Stimulated activated CD4-positive, alpha-beta T cell treated with anti-CD3 and anti-CD28 coated beads, Interleukin-2, amount 100 ng/mL, for 4 hours (primary cell): ENCODE measurements around the gene PLD5.
"Not testable (repeated sequence)": the region's sequence is repeated elsewhere in the genome, so short reads cannot be mapped to it uniquely, and the experiment has no call there.

Experiments
- DNase-seq: peaks from one replicate; pipeline ENCODE4 v3.0.0-alpha.2; 2020; ENCODE audit warnings: low read depth

PLD5 gene

GRCh38 chr1:242212401-242212800, 312.1 kb downstream of the PLD5 start:
- no peak for DNase-seq

- DNase-seq = no peak
Observed at GRCh38 chr1:242211254-242212022, 313.1 kb downstream of the PLD5 start.

GRCh38 chr1:242210316-242210715, 314.2 kb downstream of the PLD5 start:
- DNase-seq = not testable (repeated sequence)

- no peak for DNase-seq
Observed at GRCh38 chr1:242209063-242209462, 315.4 kb downstream of the PLD5 start.

GRCh38 chr1:242208021-242208420, 316.5 kb downstream of the PLD5 start:
- DNase-seq = no peak

GRCh38 chr1:242206994-242207393, 317.5 kb downstream of the PLD5 start:
- no peak for DNase-seq

- no peak for DNase-seq
Observed at GRCh38 chr1:242205622-242206489, 318.6 kb downstream of the PLD5 start.

GRCh38 chr1:242203262-242203661, 321.2 kb downstream of the PLD5 start:
- no peak for DNase-seq

- DNase-seq = no peak
Observed at GRCh38 chr1:242201090-242201489, 323.4 kb downstream of the PLD5 start.

GRCh38 chr1:242199776-242200458, 324.6 kb downstream of the PLD5 start:
- no peak for DNase-seq

GRCh38 chr1:242197907-242198820, 326.3 kb downstream of the PLD5 start:
- no peak for DNase-seq

- no peak for DNase-seq
Observed at GRCh38 chr1:242196914-242197313, 327.6 kb downstream of the PLD5 start.

GRCh38 chr1:242196101-242196500, 328.4 kb downstream of the PLD5 start:
- no peak for DNase-seq

GRCh38 chr1:242189591-242189990, 334.9 kb downstream of the PLD5 start:
- no peak for DNase-seq

- DNase-seq = no peak
Observed at GRCh38 chr1:242187816-242188215, 336.7 kb downstream of the PLD5 start.

GRCh38 chr1:242187171-242187570, 337.3 kb downstream of the PLD5 start:
- no peak for DNase-seq

- no peak for DNase-seq
Observed at GRCh38 chr1:242185731-242186130, 338.8 kb downstream of the PLD5 start.

GRCh38 chr1:242184955-242185354, 339.5 kb downstream of the PLD5 start:
- DNase-seq = no peak

GRCh38 chr1:242179767-242180166, 344.7 kb downstream of the PLD5 start:
- DNase-seq = not testable (repeated sequence)

GRCh38 chr1:242178924-242179708, 345.4 kb downstream of the PLD5 start:
- no peak for DNase-seq

- no peak for DNase-seq
Observed at GRCh38 chr1:242178436-242178835, 346.1 kb downstream of the PLD5 start.
